Kidney (tissue), 14 donors: ENCODE results near the gene COL6A5. TPM values are rescaled to one million over a fixed set of nuclear protein-coding genes. Genes with fewer than 3 reads are reported as not detected.

Source experiments
- DNase-seq, 5 donors: peaks; one replicate each; pipeline ENCODE4 v3.0.0-alpha.2; 2013 to 2020
- FAIRE-seq: peaks from 2 replicates; lab custom pipeline; 2012; peaks lifted over from hg19 to GRCh38; lab: Jason Lieb, UNC
- H3K27ac ChIP-seq, 2 donors: one replicate each; pipeline ENCODE4 v1.7.0; 2013; ENCODE audit warnings: low read depth in 2 of 2, low read length in 2 of 2, inconsistent platforms in 1 of 2
- H3K27me3 ChIP-seq: one replicate; pipeline ENCODE4 v1.7.1; 2013; ENCODE audit warnings: low read length, inconsistent platforms; ENCODE audit not compliant: control insufficient read depth, insufficient read depth
- H3K36me3 ChIP-seq, 3 donors: one replicate each; pipeline versions ENCODE4 v1.7.0 to v1.7.1; 2013; ENCODE audit warnings: low read length in 3 of 3, control low read depth in 1 of 3, inconsistent platforms in 1 of 3; ENCODE audit not compliant: insufficient read depth in 3 of 3, control insufficient read depth in 2 of 3
- H3K4me1 ChIP-seq, 3 donors: one replicate each; pipeline versions ENCODE4 v1.7.0 to v1.7.1; 2013; ENCODE audit warnings: low read length in 3 of 3, inconsistent platforms in 1 of 3, low read depth in 1 of 3; ENCODE audit not compliant: control insufficient read depth in 2 of 3, insufficient read depth in 2 of 3
- H3K4me3 ChIP-seq, 3 donors: one replicate each; pipeline versions ENCODE4 v1.7.0 to v1.8.1; 2013; ENCODE audit warnings: low read length in 3 of 3, control low read depth in 1 of 3, inconsistent platforms in 1 of 3
- H3K9ac ChIP-seq, 3 donors: one replicate each; pipeline versions ENCODE4 v1.7.0 to v1.7.1; 2013; ENCODE audit warnings: low read length in 3 of 3, control low read depth in 1 of 3, inconsistent platforms in 1 of 3
- H3K9me3 ChIP-seq, 3 donors: one replicate each; pipeline versions ENCODE4 v1.7.0 to v1.7.1; 2013; ENCODE audit warnings: low read length in 3 of 3, control low read depth in 1 of 3, inconsistent platforms in 1 of 3; ENCODE audit not compliant: control insufficient read depth in 2 of 3, insufficient read depth in 1 of 3
- CTCF ChIP-seq: IDR thresholded peaks from 3 replicates; pipeline ENCODE4 v1.5.1; 2012; ENCODE audit warnings: mild to moderate bottlenecking, moderate library complexity, borderline replicate concordance; ENCODE audit not compliant: insufficient read depth; ENCODE audit errors: extremely low read depth
- intact Hi-C: fragments of 100-400 bp; cut with DNase I; formaldehyde crosslinking; loops from one replicate; pipeline ENCODE4 v1.11.1; 2022
- polyA plus RNA-seq: library from polyadenylated mRNA; stranded (reverse); fragments of 350-450 nt; fragmentation: Illumina TruSeq; extraction: RNeasy Lipid Tissue Mini Kit (QIAGEN cat#74804); gene quantifications from one replicate; pipeline ENCODE4 v1.2.3, GENCODE V29; 2014; ENCODE audit warnings: low read depth, low replicate concordance; ENCODE audit not compliant: insufficient read depth
- total RNA-seq: library from RNA; stranded (reverse); fragmentation: NEBNext Ultra II Directional; extraction: Animal tissue kit (Norgen Biotek cat#: 25700); gene quantifications from one replicate; pipeline ENCODE4 v1.2.1, GENCODE V29; 2021
- donor health status: control.
- donor health status: control.
- donor health status: control.
- donor health status: control.
- donor health status: control.
- donor health status: DM: yes; HTN: yes; CAD: no.
- donor health status: Normal renal cell carcinoma (clear cell type).

COL6A5 gene
- total and polyA plus RNA-seq, 2 donors from 2014 or later, result 0.41 TPM; not detected in 1

DNA sequence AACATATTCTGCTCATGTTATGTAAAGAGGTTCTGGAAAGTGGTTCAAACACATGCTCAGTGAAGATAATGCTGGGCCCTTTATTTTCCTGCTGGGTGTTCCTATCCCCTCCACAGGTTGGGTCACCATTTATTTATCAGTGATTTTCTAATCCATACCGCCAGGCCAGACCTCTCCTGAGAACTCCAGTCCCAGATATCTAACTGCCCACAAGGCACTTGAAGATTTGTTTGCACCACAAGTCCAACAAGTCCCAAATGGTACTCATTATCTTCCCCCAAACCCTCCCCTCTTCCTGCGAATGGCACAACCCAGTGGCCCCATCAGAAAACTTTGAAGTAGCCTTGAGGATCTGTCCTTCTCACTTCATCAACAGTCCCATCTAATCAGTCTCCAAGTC lies 176.9 kb downstream of the COL6A5 start:
- H3K27me3 ChIP-seq, result no peaks in the 10 kb centered on the region
- no peaks in the 10 kb centered on the region for H3K9me3 ChIP-seq
- intact Hi-C loops, result no loop called here
- H3K36me3 ChIP-seq, result no peaks in the 10 kb centered on the region
- no peaks in the 10 kb centered on the region for H3K4me1 ChIP-seq
- H3K9ac ChIP-seq, result no peak overlapping the region
- no peak for FAIRE-seq
- H3K27ac ChIP-seq, result no peak overlapping the region
- no peak for TF ChIP-seq CTCF
- H3K4me3 ChIP-seq, result no peak overlapping the region
- no peak for DNase-seq

GRCh38 chr3:130527426-130527825 lies 182.0 kb downstream of the COL6A5 start:
- no peaks in the 10 kb centered on the region for H3K27me3 ChIP-seq
- H3K9ac ChIP-seq, result no peak overlapping the region
- no peaks in the 10 kb centered on the region for H3K36me3 ChIP-seq
- DNase-seq (no peak), FAIRE-seq (no peak)
- H3K4me1 ChIP-seq, result no peaks in the 10 kb centered on the region
- no peak overlapping the region for H3K4me3 ChIP-seq
- intact Hi-C loops, result no loop called here
- no peak for TF ChIP-seq CTCF
- H3K9me3 ChIP-seq, result no peaks in the 10 kb centered on the region
- H3K27ac ChIP-seq, result no peak overlapping the region

- FAIRE-seq, result no peak
- intact Hi-C loops, result no loop called here
Measured at GRCh38 chr3:130528120-130528519, 182.6 kb downstream of the COL6A5 start.

More at GRCh38 chr3:130528120-130528519, 182.6 kb downstream of the COL6A5 start:
- H3K27me3 ChIP-seq, result no peaks in the 10 kb centered on the region
- H3K36me3 ChIP-seq, result no peaks in the 10 kb centered on the region
- no peak overlapping the region for H3K9ac ChIP-seq
- H3K4me1 ChIP-seq, result no peaks in the 10 kb centered on the region
- TF ChIP-seq CTCF, result no peak
- no peak overlapping the region for H3K27ac ChIP-seq
- H3K4me3 ChIP-seq, result no peak overlapping the region
- no peak for DNase-seq
- no peaks in the 10 kb centered on the region for H3K9me3 ChIP-seq
